ENCODE data around the gene ADGRG3.

ADGRG3 gene

DNA sequence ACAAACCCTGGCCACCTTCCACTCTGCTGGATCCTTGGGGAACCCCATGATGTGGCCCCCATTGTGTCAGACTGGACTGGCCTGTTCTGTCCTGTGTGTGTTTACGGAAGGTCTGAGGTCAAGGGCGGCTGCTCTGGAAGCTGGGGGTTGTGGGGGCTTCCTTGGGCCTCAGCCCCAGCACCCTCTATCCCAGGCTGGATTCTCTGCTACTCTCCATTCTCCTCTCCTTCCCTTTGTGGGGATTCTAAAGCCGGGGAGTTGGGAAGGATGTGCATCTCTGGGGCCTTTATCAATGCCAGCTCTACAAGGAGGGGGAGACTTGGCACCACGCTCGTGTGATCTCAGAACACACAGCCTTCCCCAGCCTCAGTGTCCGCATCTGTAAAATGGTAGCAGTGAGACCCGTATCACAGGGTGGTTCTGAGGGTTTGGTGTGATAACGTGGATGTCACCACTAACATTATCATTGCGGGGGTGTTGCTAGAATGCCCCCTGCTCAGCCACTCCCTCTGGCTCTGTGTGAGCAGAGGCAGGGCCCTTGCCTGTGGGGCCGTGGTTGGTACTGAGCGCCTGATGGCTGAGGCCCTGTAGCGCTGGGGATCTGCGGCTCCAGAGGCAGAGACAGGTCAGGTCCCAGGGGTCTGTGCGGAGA lies 21.6 kb upstream of the ADGRG3 start:
- DNase-seq (ENCODE audit: low read depth): peak; percentile 42

DNA sequence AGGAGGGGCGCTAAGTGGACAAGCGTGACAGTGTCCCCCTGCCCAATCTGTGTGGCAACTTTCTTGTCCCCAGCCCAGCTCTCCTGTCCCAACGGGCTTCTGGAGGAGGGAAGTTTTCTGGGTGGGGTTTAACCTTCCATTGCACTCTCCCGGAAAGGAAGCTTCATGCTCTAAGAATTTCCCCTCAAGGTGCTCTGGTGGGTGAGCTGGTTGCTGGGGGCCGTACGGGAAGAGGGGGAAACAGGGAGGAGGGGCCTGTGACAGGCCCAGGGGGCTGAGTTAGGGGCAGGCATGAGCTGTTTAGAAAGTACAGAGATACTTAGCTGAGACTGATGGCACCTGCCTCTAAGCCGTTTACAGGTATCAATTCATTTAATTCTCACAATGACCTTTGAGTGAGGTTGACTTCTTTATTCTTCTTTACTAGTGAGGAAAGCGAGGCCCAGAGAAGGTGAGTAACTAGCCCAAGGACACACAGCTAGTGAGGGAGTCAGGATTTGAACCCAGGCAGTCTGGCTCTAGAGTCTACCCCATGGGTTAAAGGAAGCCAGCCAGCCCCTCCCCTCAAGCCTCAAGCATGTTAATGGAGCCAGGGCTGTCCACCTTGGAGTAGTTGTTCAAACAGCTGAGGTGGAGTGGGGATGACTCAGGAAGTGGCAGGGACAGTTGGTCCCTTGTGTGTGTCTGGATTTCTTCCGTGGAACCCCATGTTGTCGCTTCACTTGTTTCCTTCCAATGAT lies 20.8 kb upstream of the ADGRG3 start:
- DNase-seq (ENCODE audit: low read depth): peak; percentile 89

DNA sequence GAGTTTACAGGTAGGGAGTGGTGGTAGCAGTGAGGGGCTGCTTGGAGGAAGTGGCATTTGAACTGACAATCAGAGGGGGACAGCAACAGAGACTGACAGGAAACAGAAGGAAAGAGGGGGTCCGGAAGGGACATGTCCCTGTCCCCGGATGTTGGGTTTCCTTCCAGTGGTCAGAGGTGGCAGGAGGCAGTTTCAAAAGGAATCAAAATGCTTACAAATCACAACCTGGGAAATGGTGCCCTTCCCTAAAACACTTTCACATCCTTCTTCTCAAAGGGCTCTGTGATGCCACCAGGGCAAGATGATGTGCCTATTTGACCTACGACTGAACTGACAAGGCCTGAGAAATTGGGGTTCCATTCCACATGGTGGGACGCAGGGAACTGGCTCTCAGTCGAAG lies 20.0 kb upstream of the ADGRG3 start:
- DNase-seq (ENCODE audit: low read depth): no peak

DNA sequence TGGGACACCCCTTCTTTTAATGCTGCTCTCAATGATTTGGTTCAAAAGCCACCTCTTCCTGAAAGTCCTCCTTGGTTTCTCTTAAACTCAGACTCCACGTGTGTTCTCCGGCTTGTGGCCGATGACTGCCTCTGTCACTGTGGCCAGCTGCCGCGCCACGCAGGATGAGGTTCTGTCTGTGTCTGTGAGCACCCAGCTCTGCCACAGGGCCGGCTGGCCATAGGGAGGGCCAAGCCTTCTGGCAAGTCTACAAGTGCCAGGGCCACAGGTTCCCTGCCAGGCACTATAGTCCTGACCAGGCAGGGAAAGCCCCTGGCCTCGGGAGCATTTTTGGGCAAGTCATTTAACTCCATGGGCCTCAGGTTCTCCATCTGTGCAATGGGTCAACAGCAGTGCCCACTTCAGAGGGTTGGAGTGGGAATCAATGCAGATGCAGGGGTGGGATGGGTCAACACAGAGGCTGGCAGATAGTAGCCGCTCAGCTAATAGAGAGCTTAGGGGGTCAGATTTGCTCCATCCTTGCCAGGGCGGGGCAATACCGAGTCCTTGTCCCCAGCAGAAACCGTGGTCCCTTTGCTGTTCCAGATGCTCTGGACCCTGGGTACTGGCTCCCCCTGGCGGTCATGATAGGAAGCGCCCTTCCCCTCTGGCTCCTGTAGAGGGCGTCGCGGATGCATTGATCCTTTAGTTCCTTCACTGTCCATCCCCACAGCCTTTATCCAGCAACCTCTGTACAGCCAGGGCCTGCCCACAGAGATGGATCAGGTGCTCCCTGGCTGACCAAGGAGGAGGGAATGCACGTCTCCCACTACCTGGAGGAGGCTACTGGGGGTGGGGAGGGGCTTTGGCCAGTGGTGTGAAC lies 19.3 kb upstream of the ADGRG3 start:
- DNase-seq (ENCODE audit: low read depth): peak; percentile 87

DNA sequence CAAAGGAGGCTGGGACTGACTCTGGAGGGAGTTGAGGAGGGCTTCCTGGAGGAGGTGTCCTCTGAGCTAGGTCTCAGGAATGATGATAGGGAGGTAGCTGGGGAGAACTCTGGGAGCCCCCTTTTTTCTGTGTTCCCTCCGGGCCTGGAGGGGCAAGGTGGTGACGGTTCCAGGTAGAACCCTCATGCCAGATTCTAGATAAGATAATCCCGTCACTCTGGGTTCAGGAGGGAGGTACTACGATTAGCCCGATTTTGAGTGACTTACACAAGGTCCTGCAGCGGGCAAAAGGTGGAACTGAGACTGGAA lies 18.7 kb upstream of the ADGRG3 start:
- no peak for DNase-seq (ENCODE audit: low read depth)

DNA sequence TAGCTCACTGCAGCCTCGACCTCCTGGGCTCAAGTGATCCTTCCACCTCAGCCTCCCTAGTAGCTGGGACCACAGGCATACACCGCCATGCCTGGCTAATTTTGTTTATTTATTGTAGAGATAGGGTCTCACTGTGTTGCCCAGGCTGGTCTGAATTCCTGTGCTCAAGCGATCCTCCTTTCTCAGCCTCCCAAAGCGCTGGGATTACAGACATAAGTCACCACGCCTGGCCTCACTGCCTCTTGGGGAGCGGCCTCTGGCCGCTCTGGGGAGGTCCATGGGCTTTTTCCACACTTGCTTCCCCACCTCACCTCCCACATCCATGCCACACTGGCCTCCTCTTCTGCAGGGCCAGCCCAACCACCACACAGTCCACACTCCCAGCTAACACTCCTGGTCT lies 18.3 kb upstream of the ADGRG3 start:
- DNase-seq (ENCODE audit: low read depth): no peak

DNA sequence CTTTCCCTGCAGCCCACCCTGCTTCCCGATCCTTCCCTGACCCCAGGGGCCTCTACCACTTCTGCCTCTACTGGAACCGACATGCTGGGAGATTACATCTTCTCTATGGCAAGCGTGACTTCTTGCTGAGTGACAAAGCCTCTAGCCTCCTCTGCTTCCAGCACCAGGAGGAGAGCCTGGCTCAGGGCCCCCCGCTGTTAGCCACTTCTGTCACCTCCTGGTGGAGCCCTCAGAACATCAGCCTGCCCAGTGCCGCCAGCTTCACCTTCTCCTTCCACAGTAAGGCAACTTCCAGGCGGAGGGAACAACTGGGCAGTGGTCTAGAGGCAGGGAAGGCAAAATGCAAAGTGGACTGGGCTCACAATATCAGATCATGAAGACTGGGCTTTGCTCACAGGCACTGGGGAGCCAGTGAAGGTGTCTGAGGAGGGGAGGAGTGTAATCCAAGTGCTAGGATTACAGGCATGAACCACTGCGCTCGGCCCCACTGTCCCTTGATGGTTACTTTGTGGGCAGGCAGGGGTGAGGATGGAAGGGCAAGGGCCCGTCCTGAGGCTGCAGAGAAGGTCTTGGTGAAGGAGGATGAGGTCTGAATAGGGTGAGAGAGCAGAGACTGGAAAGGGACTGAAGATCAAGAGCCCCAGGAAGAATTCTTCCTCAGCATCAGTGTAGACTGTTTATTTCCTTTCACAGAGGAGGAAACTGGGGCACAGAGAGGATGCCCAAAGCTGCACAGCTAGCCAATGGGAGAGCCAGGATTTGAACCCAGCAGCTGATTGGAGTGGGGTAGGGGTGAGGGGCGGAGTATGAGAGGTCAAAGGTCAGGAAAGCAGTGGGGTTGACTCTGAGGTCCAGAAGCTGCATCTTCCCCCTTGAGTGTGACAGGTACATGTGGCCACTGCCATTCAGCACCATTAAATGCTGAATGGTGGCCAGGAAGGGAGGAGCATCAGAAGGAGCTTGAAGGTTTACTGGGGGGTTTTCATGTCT lies 16.5 kb upstream of the ADGRG3 start:
- no peak for DNase-seq (ENCODE audit: low read depth)

DNA sequence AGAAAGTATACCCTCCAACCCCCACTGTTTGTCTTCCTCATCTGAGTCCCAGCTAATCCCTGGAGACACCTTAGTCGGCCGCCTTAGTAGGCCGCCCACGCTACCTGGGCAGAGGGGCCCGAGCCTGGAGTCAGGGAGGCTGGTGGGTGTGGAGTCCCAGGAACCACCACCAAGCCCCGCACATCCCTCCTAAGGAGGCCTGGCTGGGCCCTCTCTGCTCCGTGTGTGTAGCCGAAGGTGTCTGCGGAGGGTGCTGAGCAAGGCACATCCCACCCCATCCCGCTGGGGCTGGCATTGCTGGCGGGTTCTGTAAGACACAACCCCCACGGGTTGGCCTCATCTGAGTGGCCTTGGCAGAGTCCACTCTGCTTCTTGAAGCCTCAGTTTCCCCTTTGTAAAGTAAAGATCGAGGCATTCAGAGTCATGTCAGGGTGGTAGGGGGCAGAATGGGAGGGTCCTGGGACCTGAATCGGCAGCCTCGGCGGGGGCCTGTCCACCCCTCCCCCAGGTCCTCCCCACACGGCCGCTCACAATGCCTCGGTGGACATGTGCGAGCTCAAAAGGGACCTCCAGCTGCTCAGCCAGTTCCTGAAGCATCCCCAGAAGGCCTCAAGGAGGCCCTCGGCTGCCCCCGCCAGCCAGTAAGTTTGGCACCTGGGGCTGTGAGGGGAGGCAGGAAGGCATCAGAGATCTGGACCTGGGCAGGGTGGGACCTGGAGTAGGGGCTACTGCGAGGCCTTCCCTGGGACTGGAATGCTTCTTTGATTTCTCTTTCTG lies 15.2 kb upstream of the ADGRG3 start:
- DNase-seq (ENCODE audit: low read depth): no peak

DNA sequence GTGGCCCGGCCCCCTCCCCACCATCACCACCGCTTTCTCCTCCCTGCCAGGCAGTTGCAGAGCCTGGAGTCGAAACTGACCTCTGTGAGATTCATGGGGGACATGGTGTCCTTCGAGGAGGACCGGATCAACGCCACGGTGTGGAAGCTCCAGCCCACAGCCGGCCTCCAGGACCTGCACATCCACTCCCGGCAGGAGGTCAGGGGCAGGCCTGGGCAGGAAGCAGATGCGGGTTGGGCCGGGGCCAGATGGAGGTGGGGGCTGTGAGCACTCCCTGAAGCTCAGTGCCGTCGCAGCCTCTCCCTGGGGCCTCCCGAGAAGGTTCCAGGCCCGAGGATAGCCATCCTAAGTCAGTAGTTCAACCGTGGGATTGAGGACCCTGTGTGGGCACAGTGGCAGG lies 14.2 kb upstream of the ADGRG3 start:
- DNase-seq (ENCODE audit: low read depth): no peak

DNA sequence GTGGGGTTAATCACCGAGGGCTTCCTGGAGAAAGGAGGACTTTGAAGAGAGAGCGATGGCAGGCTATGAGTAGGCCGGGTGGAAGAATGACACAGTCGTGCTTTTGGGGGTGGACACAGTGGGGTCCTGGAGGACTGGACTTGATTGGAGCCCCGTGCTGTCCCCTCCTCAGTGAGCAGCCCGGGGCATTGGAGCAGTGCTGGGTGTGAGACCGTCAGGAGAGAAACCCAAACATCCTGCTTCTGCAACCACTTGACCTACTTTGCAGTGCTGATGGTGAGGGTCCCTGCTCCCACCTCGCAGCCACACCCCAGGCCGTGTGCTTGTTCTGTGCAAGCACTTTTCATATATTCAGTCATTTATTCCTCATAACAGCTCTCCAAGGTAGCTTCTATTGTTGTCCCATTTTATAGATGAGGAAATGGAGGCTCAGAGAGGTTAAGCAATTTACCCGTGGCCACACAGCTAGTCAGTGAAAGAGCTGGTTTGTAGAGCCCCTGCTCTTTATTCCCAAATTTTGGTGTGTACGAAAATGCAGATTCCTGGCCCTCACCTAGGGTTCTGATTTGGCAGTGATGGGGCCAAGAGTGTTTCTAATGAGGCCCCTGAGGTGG lies 11.7 kb upstream of the ADGRG3 start:
- DNase-seq (ENCODE audit: low read depth): no peak

DNA sequence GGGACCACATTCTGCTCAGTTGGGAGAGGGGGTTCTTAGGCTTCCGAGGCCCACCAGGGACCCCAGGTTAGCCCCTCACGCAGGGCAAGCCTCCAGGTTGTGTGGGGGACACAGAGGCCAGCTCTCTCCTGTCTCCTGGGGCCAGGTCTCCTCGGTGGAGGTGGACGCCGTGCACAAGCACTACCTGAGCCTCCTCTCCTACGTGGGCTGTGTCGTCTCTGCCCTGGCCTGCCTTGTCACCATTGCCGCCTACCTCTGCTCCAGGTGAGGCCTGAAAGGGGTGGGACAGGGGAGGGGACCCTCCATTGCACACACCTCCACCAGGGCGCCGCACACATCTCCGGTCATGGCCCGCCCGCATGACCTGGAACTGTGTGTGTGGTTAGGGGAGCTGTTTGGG lies 10.9 kb upstream of the ADGRG3 start:
- no peak for DNase-seq (ENCODE audit: low read depth)

DNA sequence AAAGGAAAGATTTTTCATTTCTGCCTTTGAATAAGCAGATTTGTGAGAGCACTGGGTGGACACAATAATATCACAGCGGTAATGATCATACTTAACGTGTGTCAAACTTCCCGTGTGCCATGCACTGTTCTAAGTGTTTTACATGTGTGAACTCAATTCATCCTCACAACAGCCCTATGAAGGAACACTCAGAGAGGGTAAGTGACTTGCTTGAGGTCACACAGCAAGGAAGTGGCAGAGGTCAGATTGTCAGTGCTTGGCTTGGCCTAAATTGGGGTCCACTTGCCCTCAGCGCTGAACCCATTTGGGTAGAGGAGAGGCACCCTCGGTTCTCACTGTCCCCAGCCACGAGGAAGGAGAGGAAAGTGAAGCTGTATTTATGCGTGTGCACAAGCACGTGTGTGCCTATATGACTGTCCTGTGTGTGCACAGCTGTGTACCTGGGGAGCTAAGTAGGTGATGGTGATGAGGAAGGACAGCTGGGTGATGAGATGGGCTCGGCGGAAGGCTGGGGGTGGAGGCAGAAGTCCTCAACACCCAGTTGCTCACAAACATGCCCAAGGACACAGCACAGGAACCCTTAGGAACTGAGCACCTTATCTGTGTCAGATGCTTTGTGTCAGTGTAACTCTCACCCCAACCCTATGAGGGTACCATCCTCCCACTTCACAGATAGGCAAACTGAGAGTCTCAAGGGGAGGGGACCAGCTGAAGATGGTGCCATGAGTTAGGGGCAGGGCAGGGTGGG lies 9.8 kb upstream of the ADGRG3 start:
- DNase-seq (ENCODE audit: low read depth): no peak

DNA sequence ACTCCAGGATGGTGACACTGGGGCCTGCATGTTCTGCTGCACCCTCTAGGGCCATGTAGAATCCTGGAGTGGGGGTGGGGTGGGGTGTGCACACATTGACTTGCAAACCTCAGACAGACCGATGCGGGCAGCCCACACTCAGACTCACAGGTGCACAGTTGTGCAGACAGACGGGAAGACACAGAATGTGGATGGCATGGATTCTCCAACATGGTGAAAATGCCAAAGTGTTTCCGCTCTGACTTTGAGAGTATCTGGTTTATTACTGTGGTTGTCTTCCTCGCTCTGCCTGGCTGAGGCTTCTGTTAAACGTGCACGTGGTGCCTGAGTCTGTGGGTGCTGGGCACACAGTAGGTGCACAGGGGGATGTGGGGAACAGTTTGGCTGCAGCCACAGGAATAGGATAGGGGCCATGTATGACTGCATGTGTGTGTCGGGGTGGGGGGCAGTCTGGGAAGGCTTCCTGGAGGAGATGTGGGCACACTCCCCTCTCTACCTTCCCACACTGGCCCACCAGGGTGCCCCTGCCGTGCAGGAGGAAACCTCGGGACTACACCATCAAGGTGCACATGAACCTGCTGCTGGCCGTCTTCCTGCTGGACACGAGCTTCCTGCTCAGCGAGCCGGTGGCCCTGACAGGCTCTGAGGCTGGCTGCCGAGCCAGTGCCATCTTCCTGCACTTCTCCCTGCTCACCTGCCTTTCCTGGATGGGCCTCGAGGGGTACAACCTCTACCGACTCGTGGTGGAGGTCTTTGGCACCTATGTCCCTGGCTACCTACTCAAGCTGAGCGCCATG lies 9.0 kb upstream of the ADGRG3 start:
- DNase-seq (ENCODE audit: low read depth): no peak

DNA sequence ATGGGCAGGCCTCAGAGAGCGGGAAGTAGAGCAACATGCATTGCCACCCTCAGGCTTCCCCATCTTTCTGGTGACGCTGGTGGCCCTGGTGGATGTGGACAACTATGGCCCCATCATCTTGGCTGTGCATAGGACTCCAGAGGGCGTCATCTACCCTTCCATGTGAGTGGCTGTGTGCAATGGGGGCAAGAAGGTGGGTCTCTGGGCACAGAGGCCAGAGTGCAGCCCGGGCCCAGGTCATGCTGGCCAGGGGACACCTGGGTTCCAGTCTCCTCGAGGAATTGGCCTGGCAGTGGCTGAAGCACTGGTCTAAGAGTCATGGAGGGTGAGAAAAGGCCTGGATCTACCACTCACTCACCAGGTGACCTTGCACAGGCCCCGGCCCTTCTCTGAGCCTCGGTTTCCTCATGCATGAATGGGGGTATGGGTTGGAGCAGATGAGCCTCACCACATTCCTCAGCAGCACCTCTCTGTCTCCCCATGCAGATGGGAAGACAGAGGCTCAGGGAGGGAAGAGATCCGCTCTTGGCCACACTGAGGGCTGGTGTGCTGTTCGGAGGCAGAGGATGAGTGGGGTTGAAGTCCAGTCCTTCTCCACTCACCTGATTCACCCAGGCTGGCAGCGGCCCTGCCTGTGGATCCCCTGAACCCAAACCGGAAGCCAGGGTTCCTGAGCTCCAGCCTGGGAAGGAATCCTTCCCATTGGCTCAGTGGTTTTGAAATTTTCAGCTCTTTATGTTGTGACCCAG lies 7.2 kb upstream of the ADGRG3 start:
- DNase-seq (ENCODE audit: low read depth): no peak

DNA sequence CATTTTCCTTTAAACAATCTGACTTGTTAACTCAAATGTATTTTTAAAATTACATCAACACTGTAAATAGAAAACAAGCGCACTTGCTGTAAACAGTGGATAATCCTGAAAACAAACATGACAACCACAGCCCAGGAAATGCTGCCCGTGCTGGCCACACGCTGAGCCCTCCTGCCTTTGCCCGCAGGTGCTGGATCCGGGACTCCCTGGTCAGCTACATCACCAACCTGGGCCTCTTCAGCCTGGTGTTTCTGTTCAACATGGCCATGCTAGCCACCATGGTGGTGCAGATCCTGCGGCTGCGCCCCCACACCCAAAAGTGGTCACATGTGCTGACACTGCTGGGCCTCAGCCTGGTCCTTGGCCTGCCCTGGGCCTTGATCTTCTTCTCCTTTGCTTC lies 6.6 kb upstream of the ADGRG3 start:
- no peak for DNase-seq (ENCODE audit: low read depth)

DNA sequence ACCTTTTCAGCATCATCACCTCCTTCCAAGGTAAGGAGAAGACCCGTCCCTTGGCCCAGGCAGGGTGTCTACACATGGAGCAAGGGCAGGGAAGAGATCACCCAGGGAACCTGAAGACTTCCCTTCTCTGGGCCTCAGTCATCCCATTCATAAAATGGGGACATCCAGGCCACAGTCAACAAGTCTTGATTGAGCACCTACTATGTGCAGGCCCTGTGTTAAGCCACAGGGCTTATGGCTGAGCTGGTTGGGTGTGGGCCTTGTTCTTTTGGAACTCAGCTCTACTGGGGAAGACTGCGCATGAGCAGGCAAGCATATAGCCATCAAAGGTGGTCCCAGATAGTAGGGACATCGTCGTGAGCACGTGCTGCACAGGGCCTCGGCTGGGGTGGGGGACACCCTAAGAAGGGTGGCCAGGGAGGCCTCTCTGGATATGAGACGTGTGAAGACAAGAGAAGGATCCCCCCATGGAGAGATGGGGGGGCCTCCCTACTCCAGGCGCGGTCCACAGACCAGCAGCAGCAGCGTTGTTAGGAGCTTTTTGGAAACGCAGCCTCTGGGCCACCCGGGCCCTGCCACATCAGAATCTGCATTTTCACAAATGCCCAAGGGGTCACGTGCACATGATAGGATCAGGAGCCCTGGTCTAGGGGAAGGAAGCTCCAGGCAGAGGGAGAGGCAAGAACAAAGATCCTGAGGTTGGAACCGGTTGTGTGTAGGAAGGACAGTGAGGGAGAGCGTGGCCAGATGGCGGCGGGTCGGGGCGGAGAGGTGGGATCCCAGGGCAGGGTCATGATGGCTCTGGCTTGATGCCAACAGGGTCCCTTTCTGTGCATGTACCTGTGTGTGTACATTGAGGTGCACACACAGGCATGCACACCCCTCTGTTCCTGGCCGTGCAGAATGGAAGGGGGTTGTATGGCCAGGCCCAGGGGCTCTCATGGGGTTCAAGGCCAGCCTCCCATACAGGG lies 5.9 kb upstream of the ADGRG3 start:
- no peak for DNase-seq (ENCODE audit: low read depth)

DNA sequence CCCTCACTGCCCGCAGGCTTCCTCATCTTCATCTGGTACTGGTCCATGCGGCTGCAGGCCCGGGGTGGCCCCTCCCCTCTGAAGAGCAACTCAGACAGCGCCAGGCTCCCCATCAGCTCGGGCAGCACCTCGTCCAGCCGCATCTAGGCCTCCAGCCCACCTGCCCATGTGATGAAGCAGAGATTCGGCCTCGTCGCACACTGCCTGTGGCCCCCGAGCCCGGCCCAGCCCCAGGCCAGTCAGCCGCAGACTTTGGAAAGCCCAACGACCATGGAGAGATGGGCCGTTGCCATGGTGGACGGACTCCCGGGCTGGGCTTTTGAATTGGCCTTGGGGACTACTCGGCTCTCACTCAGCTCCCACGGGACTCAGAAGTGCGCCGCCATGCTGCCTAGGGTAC lies 4.7 kb upstream of the ADGRG3 start:
- no peak for DNase-seq (ENCODE audit: low read depth)
